WTC11 (cell line): ENCODE results near the gene MAP6. TPM values are rescaled to one million over a fixed set of nuclear protein-coding genes. Genes with fewer than 3 reads are reported as not detected.

Experiments
- ATAC-seq: fragments of 200-7000 bp; cut with Tn5 transposase; 2 replicates; pipeline ENCODE4 v1.10.0; 2021; ENCODE audit warnings: mild to moderate bottlenecking, moderate library complexity
- CTCF ChIA-PET: fragments of 300-600 bp; sonication (Branson Sonifier 250); formaldehyde crosslinking; loops from one replicate; lab custom pipeline; 2021; ENCODE audit warnings: antibody characterized with exemption; lab: Charles Lee
- POLR2A ChIA-PET: fragments of 350-600 bp; sonication (Branson Sonifier 250); formaldehyde crosslinking; loops from one replicate; lab custom pipeline; 2021; ENCODE audit warnings: antibody characterized with exemption; lab: Charles Lee
- DNase-seq: peaks from one replicate; pipeline ENCODE4 v3.0.0; 2021; ENCODE audit warnings: low spot score
- H3K27ac Mint-ChIP-seq: 2 replicates; pipeline ENCODE4 v1.8.0; 2021; ENCODE audit warnings: mixed read lengths
- H3K27me3 Mint-ChIP-seq: 2 replicates; pipeline ENCODE4 v1.8.0; 2021; ENCODE audit warnings: low read depth, mild to moderate bottlenecking, moderate library complexity, mixed read lengths
- H3K36me3 Mint-ChIP-seq: 2 replicates; pipeline ENCODE4 v1.8.0; 2021; ENCODE audit warnings: mixed read lengths
- H3K4me1 Mint-ChIP-seq: 2 replicates; pipeline ENCODE4 v1.8.0; 2022; ENCODE audit warnings: mixed read lengths
- H3K4me3 Mint-ChIP-seq: 2 replicates; pipeline ENCODE4 v1.8.0; 2021; ENCODE audit warnings: mild to moderate bottlenecking, moderate library complexity, mixed read lengths
- H3K9me3 Mint-ChIP-seq: 2 replicates; pipeline ENCODE4 v1.8.0; 2021; ENCODE audit warnings: mixed read lengths
- AFF4 ChIP-seq: sonication (generic); formaldehyde crosslinking; IDR thresholded peaks from 2 replicates; pipeline ENCODE4 v1.8.1; 2023; ENCODE audit warnings: mild to moderate bottlenecking, missing genetic modification reagents, borderline replicate concordance
- AR ChIP-seq: fragments of 250-450 bp; sonication (Bioruptor Pico); IDR thresholded peaks from 2 replicates; pipeline ENCODE4 v1.9.0; 2021; ENCODE audit warnings: mild to moderate bottlenecking
- ATF6 ChIP-seq: sonication (generic); formaldehyde crosslinking; IDR thresholded peaks from 2 replicates; pipeline ENCODE4 v1.8.1; 2023; ENCODE audit warnings: mild to moderate bottlenecking, missing genetic modification reagents
- CBFB ChIP-seq: sonication (generic); formaldehyde crosslinking; IDR thresholded peaks from 2 replicates; pipeline ENCODE4 v1.8.1; 2022; ENCODE audit warnings: mild to moderate bottlenecking, low read depth, missing genetic modification reagents
- CREB1 ChIP-seq: sonication (generic); formaldehyde crosslinking; IDR thresholded peaks from 2 replicates; pipeline ENCODE4 v1.8.0; 2023; ENCODE audit warnings: mild to moderate bottlenecking, missing genetic modification reagents
- E2F4 ChIP-seq: sonication (generic); formaldehyde crosslinking; IDR thresholded peaks from 2 replicates; pipeline ENCODE4 v1.8.1; 2022; ENCODE audit warnings: low read depth, mild to moderate bottlenecking, moderate library complexity, missing genetic modification reagents, borderline replicate concordance
- E2F5 ChIP-seq: sonication (generic); formaldehyde crosslinking; IDR thresholded peaks from 2 replicates; pipeline ENCODE4 v1.8.1; 2022; ENCODE audit warnings: mild to moderate bottlenecking, moderate library complexity, missing genetic modification reagents
- EMX1 ChIP-seq: fragments of 250-450 bp; sonication (Bioruptor Pico); IDR thresholded peaks from 2 replicates; pipeline ENCODE4 v1.8.0; 2021; ENCODE audit warnings: mild to moderate bottlenecking
- ESRRA ChIP-seq: sonication (generic); formaldehyde crosslinking; IDR thresholded peaks from 2 replicates; pipeline ENCODE4 v1.8.1; 2022; ENCODE audit warnings: mild to moderate bottlenecking, missing genetic modification reagents, borderline replicate concordance
- GABPB1 ChIP-seq: sonication (generic); formaldehyde crosslinking; IDR thresholded peaks from 2 replicates; pipeline ENCODE4 v1.8.1; 2023; ENCODE audit warnings: mild to moderate bottlenecking, missing genetic modification reagents
- GRHL2 ChIP-seq: fragments of 250-450 bp; sonication (Bioruptor Pico); IDR thresholded peaks from 2 replicates; pipeline ENCODE4 v1.8.0; 2022; ENCODE audit warnings: mild to moderate bottlenecking, moderate library complexity; ENCODE audit not compliant: insufficient replicate concordance, severe bottlenecking
- NR2C2 ChIP-seq: sonication (generic); formaldehyde crosslinking; IDR thresholded peaks from 2 replicates; pipeline ENCODE4 v1.8.0; 2022; ENCODE audit warnings: mild to moderate bottlenecking, missing genetic modification reagents
- SMAD4 ChIP-seq: sonication (generic); formaldehyde crosslinking; IDR thresholded peaks from 2 replicates; pipeline ENCODE4 v1.8.0; 2022; ENCODE audit warnings: mild to moderate bottlenecking, missing genetic modification reagents
- TCF7 ChIP-seq: sonication (generic); formaldehyde crosslinking; IDR thresholded peaks from 2 replicates; pipeline ENCODE4 v1.8.0; 2022; ENCODE audit warnings: mild to moderate bottlenecking, low read depth, missing genetic modification reagents, moderate library complexity
- TP53 ChIP-seq: sonication (generic); formaldehyde crosslinking; IDR thresholded peaks from 2 replicates; pipeline ENCODE4 v1.8.1; 2023; ENCODE audit warnings: mild to moderate bottlenecking, missing genetic modification reagents
- USF2 ChIP-seq: sonication (generic); formaldehyde crosslinking; IDR thresholded peaks from 2 replicates; pipeline ENCODE4 v1.8.1; 2023; ENCODE audit warnings: mild to moderate bottlenecking, missing genetic modification reagents, moderate library complexity
- ZBTB21 ChIP-seq: sonication (generic); formaldehyde crosslinking; IDR thresholded peaks from 2 replicates; pipeline ENCODE4 v1.8.1; 2023; ENCODE audit warnings: mild to moderate bottlenecking, missing genetic modification reagents, borderline replicate concordance
- ZMAT4 ChIP-seq: fragments of 250-450 bp; sonication (Bioruptor Pico); IDR thresholded peaks from 2 replicates; pipeline ENCODE4 v1.9.0; 2021; ENCODE audit warnings: mild to moderate bottlenecking
- ZNF219 ChIP-seq: sonication (generic); formaldehyde crosslinking; IDR thresholded peaks from 2 replicates; pipeline ENCODE4 v1.8.0; 2023; ENCODE audit warnings: missing genetic modification reagents, mild to moderate bottlenecking, borderline replicate concordance
- ZNF232 ChIP-seq: sonication (generic); formaldehyde crosslinking; IDR thresholded peaks from 2 replicates; pipeline ENCODE4 v1.8.0; 2022; ENCODE audit warnings: mild to moderate bottlenecking, missing genetic modification reagents
- ZNF263 ChIP-seq: sonication (generic); formaldehyde crosslinking; IDR thresholded peaks from 2 replicates; pipeline ENCODE4 v1.8.1; 2022; ENCODE audit warnings: low read depth, mild to moderate bottlenecking, moderate library complexity, missing genetic modification reagents
- ZSCAN18 ChIP-seq: fragments of 250-450 bp; sonication (Bioruptor Pico); IDR thresholded peaks from 2 replicates; pipeline ENCODE4 v2.1.2; 2022; ENCODE audit warnings: mild to moderate bottlenecking, moderate library complexity
- total RNA-seq: library from RNA; stranded (reverse); gene quantifications from 3 replicates; pipeline ENCODE4 v1.2.3, GENCODE V29; 2021

Gene MAP6
- total RNA-seq, 1 experiment from 2014 or later: 0.90 TPM

GRCh38 chr11:75616281-75616680 is 52.6 kb downstream of the MAP6 start:
- CTCF ChIA-PET: interaction anchor here (1.6 kb wide), 1 partner anchor 19 kb away, joined by 5 read pairs; no protein-coding TSS in a partner anchor
- ATAC-seq (no peak), DNase-seq (no peak)
- Mint-ChIP-seq H3K9me3 (no peaks in the 10 kb centered on the region), H3K4me3 (no peak overlapping the region), H3K27me3 (no peaks in the 10 kb centered on the region; the same call in 1 of the 2 replicates), H3K4me1 (peaks cover 13% of the 10 kb centered on the region), H3K27ac (no peak overlapping the region), H3K36me3 (no peaks in the 10 kb centered on the region)
- no peak for TF ChIP-seq ZSCAN18
- no peak for TF ChIP-seq CBFB (CRISPR knock-in tag)
- TF ChIP-seq ZMAT4: no peak
- TF ChIP-seq E2F4: no peak
- no peak for TF ChIP-seq TP53 (CRISPR knock-in tag)
- no peak for TF ChIP-seq E2F5
- no peak for TF ChIP-seq USF2 (CRISPR knock-in tag)
- TF ChIP-seq GRHL2: no peak
- no peak for TF ChIP-seq ZNF263
- no peak for TF ChIP-seq ZBTB21
- no peak for TF ChIP-seq GABPB1 (CRISPR knock-in tag)
- no peak for TF ChIP-seq ZNF232 (CRISPR knock-in tag)
- TF ChIP-seq AR: no peak
- no peak for TF ChIP-seq EMX1
- no peak for TF ChIP-seq SMAD4
- POLR2A ChIA-PET: no interaction called here

GRCh38 chr11:75615751-75616150 is 53.1 kb downstream of the MAP6 start:
- no peaks in the 10 kb centered on the region for H3K36me3 Mint-ChIP-seq
- ATAC-seq: no peak
- TF ChIP-seq TCF7 (no peak), AFF4 (no peak), ESRRA (CRISPR knock-in tag) (no peak), NR2C2 (CRISPR knock-in tag) (no peak), GABPB1 (CRISPR knock-in tag) (no peak), ATF6 (CRISPR knock-in tag) (no peak), CREB1 (CRISPR knock-in tag) (no peak), USF2 (CRISPR knock-in tag) (no peak), ZNF219 (CRISPR knock-in tag) (no peak)

More at GRCh38 chr11:75615751-75616150, 53.1 kb downstream of the MAP6 start:
- ChIA-PET CTCF (interaction anchor here (0.6 to 1.6 kb wide), 2 partner anchors 18 to 33 kb away, joined by 3 to 5 read pairs; no protein-coding TSS in a partner anchor), POLR2A (no interaction called here)
- Mint-ChIP-seq H3K9me3 (no peaks in the 10 kb centered on the region), H3K27ac (no peak overlapping the region), H3K27me3 (no peaks in the 10 kb centered on the region; the same call in 1 of the 2 replicates), H3K4me3 (no peak overlapping the region), H3K4me1 (peaks cover 13% of the 10 kb centered on the region)
- DNase-seq: no peak
